SU-DHL-6 (cell line): Measurements from ENCODE around the gene LRFN3.
A peak's percentile ranks its signal among the peaks of the same experiment; 100 is the strongest.

Experiments used
- H2AFZ ChIP-seq: fragments of 200-600 bp; sonication (generic); 2 replicates; pipeline ENCODE4 v1.6.1; 2014; ENCODE audit warnings: low read depth, mild to moderate bottlenecking, moderate library complexity, mixed read lengths, antibody characterized with exemption, low read length; ENCODE audit not compliant: severe bottlenecking
- H3F3A ChIP-seq: fragments of 200-600 bp; shearing (Covaris generic); 2 replicates; pipeline ENCODE4 v1.6.0; 2016; ENCODE audit warnings: antibody characterized with exemption, mild to moderate bottlenecking; ENCODE audit not compliant: insufficient read depth
- H3K27ac ChIP-seq: fragments of 200-600 bp; sonication (generic); 2 replicates; pipeline ENCODE4 v1.5.1; 2016; ENCODE audit warnings: low read depth, mild to moderate bottlenecking, low read length, moderate library complexity, mixed read lengths
- H3K27me3 ChIP-seq: fragments of 200-600 bp; sonication (generic), shearing (Covaris generic); 2 replicates; pipeline ENCODE4 v1.6.0; 2014; ENCODE audit warnings: mild to moderate bottlenecking, low read length
- H3K36me3 ChIP-seq: fragments of 200-600 bp; sonication (generic); 2 replicates; pipeline ENCODE4 v1.6.1; 2014; ENCODE audit warnings: mild to moderate bottlenecking, low read length, mixed read lengths
- H3K4me2 ChIP-seq: fragments of 300-600, 200-600 bp; shearing (Covaris generic), sonication (generic); 2 replicates; pipeline ENCODE4 v1.6.0; 2014; ENCODE audit warnings: low read length, low read depth, mild to moderate bottlenecking; ENCODE audit not compliant: poor library complexity, severe bottlenecking
- H3K4me3 ChIP-seq: fragments of 200-600 bp; sonication (generic); 2 replicates; pipeline ENCODE4 v1.5.1; 2014; ENCODE audit warnings: antibody characterized with exemption, low read length, mild to moderate bottlenecking, mixed read lengths; ENCODE audit not compliant: insufficient read depth, poor library complexity, severe bottlenecking
- H3K79me2 ChIP-seq: fragments of 200-600 bp; sonication (generic); 2 replicates; pipeline ENCODE4 v1.6.1; 2014; ENCODE audit warnings: mild to moderate bottlenecking, low read length, moderate library complexity; ENCODE audit not compliant: insufficient read depth
- H3K9ac ChIP-seq: fragments of 200-600 bp; sonication (generic); 2 replicates; pipeline ENCODE4 v1.7.0; 2014; ENCODE audit warnings: mild to moderate bottlenecking, low read length
- H3K9me2 ChIP-seq: fragments of 200-600 bp; sonication (generic); replicated peaks from 2 replicates; pipeline ENCODE4 v1.6.1; 2014; ENCODE audit warnings: low read length; ENCODE audit not compliant: insufficient read depth
- H3K9me3 ChIP-seq: fragments of 200-600 bp; sonication (generic); 2 replicates; pipeline ENCODE4 v1.6.1; 2014; ENCODE audit warnings: low read length, mixed read lengths; ENCODE audit not compliant: insufficient read depth
- H4K20me1 ChIP-seq: fragments of 200-600 bp; sonication (generic); 2 replicates; pipeline ENCODE4 v1.6.1; 2014; ENCODE audit warnings: low read depth, mild to moderate bottlenecking, antibody characterized with exemption, low read length, moderate library complexity, mixed read lengths
- CTCF ChIP-seq: fragments of 200-600 bp; sonication (generic); IDR thresholded peaks from one replicate; pipeline ENCODE4 v1.5.1; 2017; ENCODE audit warnings: antibody characterized with exemption, mild to moderate bottlenecking, low read length, moderate library complexity; ENCODE audit not compliant: insufficient read depth, poor library complexity, severe bottlenecking
- EZH2phosphoT487 ChIP-seq: fragments of 200-600 bp; sonication (generic), shearing (Covaris generic); conservative IDR thresholded peaks from 2 replicates; pipeline ENCODE4 v1.6.1; 2018; ENCODE audit warnings: mild to moderate bottlenecking, antibody characterized with exemption, low read length, moderate library complexity, mixed read lengths

LRFN3 gene

GRCh38 chr19:35986111-35986510, 49.9 kb downstream of the LRFN3 start:
- H3K9me2 ChIP-seq, result no peaks in the 10 kb centered on the region
- no peak overlapping the region for H3K27ac ChIP-seq
- H4K20me1 ChIP-seq, result no peaks in the 10 kb centered on the region
- H2AFZ ChIP-seq, result no peak overlapping the region
- H3K4me3 ChIP-seq, result no peak overlapping the region
- no peaks in the 10 kb centered on the region for H3K79me2 ChIP-seq
- no peak overlapping the region for H3K4me2 ChIP-seq
- no peaks in the 10 kb centered on the region for H3F3A ChIP-seq
- no peaks in the 10 kb centered on the region for H3K36me3 ChIP-seq
- no peaks in the 10 kb centered on the region for H3K27me3 ChIP-seq
- H3K9me3 ChIP-seq, result no peaks in the 10 kb centered on the region
- no peak overlapping the region for H3K9ac ChIP-seq
- no peak for TF ChIP-seq EZH2phosphoT487
- TF ChIP-seq CTCF, result no peak

DNA sequence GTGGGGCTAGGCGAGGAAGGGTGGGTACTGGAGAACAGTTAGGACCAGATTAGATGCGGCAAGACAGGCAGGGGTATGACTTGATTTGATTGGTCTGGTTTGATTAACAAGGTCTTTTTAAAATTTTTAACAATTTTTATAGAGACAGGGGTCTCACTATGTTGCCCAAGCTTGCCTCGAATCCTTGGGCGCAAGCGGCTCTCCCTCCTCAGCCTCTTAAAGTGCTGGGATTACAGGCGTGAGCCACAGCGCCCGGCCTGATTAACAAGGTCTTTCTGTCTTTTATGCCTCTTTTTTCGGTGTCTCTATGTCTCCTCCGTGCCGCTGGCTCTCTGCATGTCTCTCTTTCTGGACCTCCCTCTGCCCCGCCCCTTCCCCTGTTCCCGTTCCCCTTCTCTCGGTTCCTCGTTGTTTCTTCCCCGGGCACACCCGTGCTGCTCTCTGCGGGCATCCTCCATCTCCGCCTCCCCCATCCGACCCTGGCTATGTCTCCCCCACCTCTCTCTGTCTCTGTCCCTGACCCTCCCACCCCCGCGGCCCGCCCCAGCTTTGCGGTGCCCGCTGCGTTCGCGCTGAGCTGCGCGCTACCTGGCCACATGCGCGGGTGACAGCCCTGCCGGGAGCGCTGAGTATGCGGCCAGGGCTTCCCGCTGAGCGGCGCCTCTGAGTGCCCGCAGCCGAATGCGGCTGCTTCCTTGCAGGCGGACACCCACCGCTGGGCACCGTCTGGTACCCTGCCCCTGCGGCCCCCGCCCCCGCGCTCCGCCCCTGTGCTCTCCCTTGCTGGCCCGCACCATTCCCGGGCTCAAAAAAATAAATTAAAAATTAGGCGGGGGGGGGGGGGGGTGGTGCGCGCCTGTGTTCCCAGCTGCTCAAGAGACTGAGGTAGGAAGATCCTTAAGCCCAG, 50.7 kb downstream of the LRFN3 start:
- Histone ChIP-seq H3K27ac (no peak overlapping the region), H3K36me3 (no peaks in the 10 kb centered on the region), H3K9me3 (no peaks in the 10 kb centered on the region), H3K9ac (peak overlapping the region; percentile 60), H2AFZ (peak overlapping the region; percentile 88), H3K9me2 (no peaks in the 10 kb centered on the region), H4K20me1 (no peaks in the 10 kb centered on the region), H3K4me3 (peak overlapping the region; percentile 56), H3K4me2 (peak overlapping the region; percentile 74), H3F3A (no peaks in the 10 kb centered on the region), H3K27me3 (no peaks in the 10 kb centered on the region), H3K79me2 (no peaks in the 10 kb centered on the region)
- TF ChIP-seq EZH2phosphoT487 (no peak), CTCF (no peak)

DNA sequence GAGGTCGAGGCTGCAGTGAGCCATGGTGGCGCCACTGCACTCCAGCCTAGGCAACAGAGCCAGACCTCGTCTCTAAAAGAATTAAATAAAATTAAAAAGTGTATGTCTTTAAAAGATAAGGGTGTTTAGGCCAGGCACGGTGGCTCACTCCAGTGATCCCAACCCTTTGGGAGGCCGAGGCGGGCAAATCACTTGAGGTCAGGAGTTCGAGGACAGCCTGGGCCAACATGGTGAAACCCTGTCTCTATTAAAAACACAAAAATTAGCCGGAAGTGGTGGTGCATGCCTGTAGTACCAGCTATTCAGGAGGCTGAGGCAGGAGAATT, 51.4 kb downstream of the LRFN3 start:
- Histone ChIP-seq H3K27ac (no peak overlapping the region), H3K4me2 (peak overlapping the region; percentile 74)

More for the DNA sequence above, 51.4 kb downstream of the LRFN3 start:
- Histone ChIP-seq H3K9me3 (no peaks in the 10 kb centered on the region), H3F3A (no peaks in the 10 kb centered on the region), H3K9ac (peak overlapping the region; percentile 60), H3K79me2 (no peaks in the 10 kb centered on the region), H3K9me2 (no peaks in the 10 kb centered on the region), H2AFZ (peak overlapping the region; percentile 88), H3K27me3 (no peaks in the 10 kb centered on the region), H3K36me3 (no peaks in the 10 kb centered on the region), H3K4me3 (peak overlapping the region; percentile 56), H4K20me1 (no peaks in the 10 kb centered on the region)
- TF ChIP-seq CTCF (no peak), EZH2phosphoT487 (no peak)
